KOPT-K1 (cell line): ENCODE results near the gene ADGRG3.

ENCODE experiments used
- H3K27ac ChIP-seq: fragments of 200-600 bp; sonication (generic); 2 replicates; pipeline ENCODE4 v1.5.1; 2016; ENCODE audit warnings: antibody characterized with exemption, mild to moderate bottlenecking, low read depth, low read length; ENCODE audit not compliant: poor library complexity, severe bottlenecking
- H3K36me3 ChIP-seq: fragments of 200-600 bp; sonication (generic); 2 replicates; pipeline ENCODE4 v1.5.1; 2017; ENCODE audit warnings: antibody characterized with exemption, mild to moderate bottlenecking, low read length, moderate library complexity; ENCODE audit not compliant: insufficient read depth
- H3K9me3 ChIP-seq: fragments of 200-600 bp; sonication (generic); 2 replicates; pipeline ENCODE4 v1.5.1; 2017; ENCODE audit warnings: antibody characterized with exemption, low read length, mild to moderate bottlenecking; ENCODE audit not compliant: insufficient read depth, poor library complexity, severe bottlenecking

Gene ADGRG3

DNA sequence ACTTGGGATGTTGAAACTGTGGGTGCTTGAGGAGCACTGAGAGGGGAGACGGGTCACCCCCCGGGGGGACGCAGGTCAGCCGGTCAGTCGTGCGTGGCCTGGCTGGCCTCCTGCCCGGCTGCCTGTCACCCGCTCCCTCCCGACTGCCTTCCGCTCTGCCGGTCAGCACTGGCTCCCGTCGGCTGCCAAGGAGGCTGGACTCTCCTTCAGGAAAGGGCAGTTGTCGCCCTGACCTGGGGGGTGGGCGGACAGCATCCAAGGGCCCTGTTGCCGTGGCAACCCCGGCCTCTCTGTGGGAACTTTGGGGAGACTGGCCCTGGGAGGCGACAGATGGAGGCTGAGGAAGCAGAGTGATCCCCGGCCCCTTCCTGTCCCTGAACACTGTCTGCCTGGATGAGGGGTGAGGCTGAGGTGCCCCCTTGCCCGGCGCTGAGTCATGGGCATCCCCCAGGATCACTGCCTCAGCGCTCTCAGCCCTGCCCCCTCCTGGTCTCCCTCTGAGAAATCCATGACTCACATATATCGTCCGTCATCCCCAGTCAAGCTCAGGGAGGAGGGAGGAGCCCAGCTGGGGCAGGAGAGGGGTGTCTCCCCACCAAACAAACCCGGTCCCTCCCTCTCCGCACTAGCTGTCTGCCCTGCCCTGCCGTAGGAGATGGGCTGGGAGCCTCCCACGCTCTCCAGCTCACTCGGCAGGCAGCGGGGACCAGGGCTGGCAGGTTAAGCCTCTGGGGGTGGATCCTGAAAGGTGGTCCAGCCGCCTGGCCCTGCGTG is 39.9 kb upstream of the ADGRG3 start, which contains the start of gene ADGRG1:
ADGRG1 (plus strand) TSS at position 623 of the 774 bp plus-strand sequence. CDS start 21,658 bp downstream, outside the sequence.
- no peaks in the 10 kb centered on the region for H3K9me3 ChIP-seq
- peak within 1 kb of the TSS; percentile 32 for H3K27ac ChIP-seq

DNA sequence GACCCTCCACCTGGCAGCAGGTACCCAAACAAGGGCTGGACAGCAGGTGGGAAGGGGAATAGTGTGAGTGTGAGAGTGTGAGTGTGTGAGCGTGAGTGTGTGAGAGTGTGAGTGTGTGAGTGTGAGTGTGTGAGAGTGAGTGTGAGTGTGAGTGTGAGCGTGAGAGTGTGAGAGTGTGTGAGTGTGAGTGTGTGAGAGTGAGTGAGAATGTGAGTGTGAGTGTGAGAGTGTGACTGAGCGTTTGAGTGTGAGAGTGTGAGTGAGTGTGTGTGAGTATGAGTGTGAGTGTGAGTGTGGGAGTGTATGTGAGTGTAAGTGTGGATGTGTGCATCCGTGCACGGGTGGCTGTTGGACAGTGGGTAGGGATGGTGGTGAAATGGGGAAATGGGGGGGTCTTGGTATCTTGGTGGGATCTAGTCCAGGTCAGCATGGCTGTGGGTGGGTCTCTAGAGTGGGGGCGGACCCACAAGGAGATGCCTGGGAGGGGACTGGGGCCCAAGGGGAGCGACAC is 39.3 kb upstream of the ADGRG3 start:
- Histone ChIP-seq H3K27ac (no peak overlapping the region), H3K9me3 (no peaks in the 10 kb centered on the region), H3K36me3 (no peaks in the 10 kb centered on the region)

More for the DNA sequence above, 39.9 kb upstream of the ADGRG3 start, which contains the start of gene ADGRG1:
- no peaks in the 10 kb centered on the region for H3K36me3 ChIP-seq

DNA sequence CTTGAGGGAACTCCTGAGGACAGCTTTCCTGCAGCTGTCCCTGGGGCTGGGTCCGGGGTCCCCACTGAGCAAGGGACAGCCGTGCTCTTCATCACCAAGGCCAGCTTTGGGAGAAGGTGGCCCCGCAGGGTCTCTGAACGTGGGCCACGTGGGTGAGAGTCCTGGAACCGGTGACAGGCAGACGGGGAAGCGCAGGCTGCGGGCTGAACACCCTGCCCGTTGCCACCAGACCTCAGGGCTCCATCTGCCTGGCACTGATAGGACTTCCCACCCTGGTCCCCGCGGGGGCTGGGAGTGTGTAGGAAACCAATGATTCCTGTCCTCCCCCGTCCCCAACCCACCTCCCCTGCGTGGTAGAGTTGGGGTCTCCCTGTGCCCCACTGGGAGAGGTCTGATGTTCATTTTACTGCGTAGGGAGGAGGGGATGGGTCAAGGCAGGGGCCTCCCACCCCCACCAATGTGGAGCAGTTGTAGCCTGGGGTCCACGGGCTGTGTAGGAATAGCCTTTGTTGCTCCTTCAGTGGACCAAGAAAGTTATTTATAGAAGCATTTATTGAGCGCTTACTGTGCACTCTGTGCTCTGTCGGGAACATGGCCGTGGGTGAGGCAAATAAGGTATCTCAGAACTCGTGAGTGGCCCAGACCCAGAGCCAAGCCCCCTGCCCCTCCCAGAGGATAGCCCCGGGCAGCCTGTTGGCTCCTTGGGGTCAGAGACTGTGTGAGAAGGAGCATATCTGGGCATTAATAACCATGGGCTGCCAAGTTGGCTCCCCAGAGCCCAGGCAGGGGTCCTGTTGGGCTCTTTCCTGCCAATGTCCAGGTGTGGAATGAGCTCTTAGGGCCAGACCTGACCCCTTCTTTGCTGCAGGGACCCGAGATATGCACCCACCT is 38.3 kb upstream of the ADGRG3 start:
- Histone ChIP-seq H3K9me3 (no peaks in the 10 kb centered on the region), H3K27ac (peak overlapping the region; percentile 32), H3K36me3 (no peaks in the 10 kb centered on the region)

DNA sequence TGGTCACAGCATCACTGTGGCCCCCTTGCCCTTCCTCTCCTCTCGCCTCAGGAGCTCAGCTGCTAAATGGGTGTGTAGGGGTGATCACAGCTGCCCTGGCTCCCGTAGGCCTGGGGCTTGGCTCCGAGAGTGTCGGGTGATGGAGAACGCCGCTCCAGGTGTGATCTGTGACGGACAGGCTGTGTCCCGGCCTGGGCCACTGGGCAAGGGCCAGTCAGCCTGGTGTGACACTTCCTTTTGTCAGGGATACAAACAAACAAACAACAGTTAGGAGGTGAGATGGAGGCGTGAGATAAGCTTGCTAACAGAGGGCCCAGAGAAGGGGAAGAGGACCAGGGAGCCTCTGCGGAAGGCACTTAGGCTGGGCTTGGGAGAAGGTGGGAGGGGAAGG is 37.7 kb upstream of the ADGRG3 start:
- peak overlapping the region; percentile 9 for H3K27ac ChIP-seq
- no peaks in the 10 kb centered on the region for H3K9me3 ChIP-seq
- no peaks in the 10 kb centered on the region for H3K36me3 ChIP-seq

DNA sequence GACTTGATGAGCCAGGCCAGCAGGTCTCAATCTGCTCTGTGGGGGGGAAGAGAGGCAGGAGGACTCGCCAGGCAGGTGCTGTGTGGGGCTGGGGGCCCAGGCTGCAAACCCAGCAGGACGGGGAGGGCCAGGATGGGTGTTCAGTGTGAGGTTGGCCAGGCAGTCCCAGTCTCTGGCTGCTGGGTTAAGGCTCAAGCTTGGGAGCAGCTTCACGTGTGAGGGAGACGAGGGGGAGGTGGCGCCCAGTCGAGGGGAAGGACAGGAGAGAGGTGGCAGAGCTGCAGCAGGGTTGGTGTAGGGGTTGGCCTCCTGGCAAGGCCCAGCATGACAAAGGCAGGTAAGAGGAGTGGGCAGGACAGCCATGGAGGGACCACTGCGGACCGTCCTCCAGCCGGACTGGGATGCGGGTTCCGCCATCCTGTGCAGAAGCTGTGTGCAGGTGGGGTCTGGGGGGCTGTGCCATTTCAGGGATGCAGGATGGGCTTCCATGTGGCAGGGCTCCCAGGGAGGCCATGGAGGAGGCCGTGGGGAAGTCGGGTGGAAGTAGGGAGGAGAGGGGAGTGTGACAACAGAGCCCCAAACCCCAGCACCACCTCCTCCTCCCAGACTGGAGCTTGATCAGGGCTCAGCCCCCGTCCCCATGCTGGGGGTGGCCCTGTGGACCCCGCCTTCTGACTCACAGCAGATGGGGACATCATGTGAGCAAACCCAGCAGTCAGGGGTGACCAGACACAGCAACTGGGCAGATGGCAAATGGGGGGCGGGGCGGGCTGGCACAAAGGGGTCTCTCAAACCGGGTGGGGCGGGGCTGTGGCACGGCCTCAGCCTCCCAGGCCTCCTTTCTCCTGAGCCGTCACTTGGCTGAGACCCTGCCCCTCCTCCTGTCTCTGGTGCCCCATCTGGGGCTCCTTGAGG is 36.9 kb upstream of the ADGRG3 start:
- peak overlapping the region; percentile 29 for H3K27ac ChIP-seq
- H3K9me3 ChIP-seq, result no peaks in the 10 kb centered on the region
- no peaks in the 10 kb centered on the region for H3K36me3 ChIP-seq

DNA sequence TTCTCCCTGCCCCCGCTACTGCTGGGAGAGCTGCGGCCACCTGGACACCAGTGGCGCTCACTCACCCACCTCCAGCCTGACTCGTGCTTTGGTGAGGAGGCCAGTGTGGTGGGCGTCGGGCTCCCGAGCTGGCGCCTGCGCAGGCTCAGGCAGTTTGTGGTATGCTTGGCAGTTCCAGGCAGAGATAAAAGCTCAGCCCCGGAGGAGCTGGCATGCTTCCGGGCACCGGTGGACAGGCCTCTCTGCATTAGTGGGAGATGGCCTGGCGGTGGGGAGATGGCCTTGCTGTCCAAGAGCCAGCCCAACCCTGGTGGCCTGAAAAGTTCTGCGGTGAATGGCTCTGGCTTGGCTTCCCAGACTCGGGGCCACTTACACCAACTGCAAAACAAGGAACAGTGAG is 35.5 kb upstream of the ADGRG3 start:
- Histone ChIP-seq H3K9me3 (no peaks in the 10 kb centered on the region), H3K36me3 (no peaks in the 10 kb centered on the region), H3K27ac (peak overlapping the region; percentile 29)

DNA sequence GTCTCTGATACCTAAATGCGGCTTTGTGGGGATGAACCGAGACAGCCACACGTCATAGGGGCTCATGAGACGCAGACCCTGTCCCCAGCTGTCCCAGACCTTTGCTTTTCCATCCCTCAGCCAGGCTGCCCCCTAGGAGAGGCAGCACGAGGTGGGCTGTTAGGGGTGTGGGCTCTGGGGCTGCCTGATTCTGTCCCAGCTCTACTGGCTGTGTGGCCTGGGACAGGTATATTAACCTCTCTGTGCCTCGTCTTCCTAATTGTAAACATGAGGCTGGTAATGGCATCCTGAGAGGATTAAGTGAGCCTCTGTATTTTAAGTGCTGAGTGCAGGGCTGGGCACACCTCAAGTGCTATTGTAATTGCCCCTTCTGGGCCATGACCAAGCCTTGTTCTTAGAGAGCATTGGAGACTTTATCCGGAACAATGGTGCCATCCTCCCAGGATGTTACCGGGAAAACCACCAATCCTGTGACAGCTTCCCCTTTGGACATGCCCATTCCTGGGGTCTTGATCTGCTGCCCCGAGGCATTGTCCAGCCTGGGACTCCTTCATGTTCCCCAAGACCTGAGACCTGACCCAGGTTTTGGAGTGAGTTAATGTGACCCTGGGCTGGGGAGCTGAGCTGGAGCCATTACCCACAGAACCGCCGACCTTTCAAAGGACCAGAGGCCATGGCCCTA is 34.6 kb upstream of the ADGRG3 start:
- Histone ChIP-seq H3K36me3 (no peaks in the 10 kb centered on the region), H3K27ac (peak overlapping the region; percentile 29), H3K9me3 (no peaks in the 10 kb centered on the region)

DNA sequence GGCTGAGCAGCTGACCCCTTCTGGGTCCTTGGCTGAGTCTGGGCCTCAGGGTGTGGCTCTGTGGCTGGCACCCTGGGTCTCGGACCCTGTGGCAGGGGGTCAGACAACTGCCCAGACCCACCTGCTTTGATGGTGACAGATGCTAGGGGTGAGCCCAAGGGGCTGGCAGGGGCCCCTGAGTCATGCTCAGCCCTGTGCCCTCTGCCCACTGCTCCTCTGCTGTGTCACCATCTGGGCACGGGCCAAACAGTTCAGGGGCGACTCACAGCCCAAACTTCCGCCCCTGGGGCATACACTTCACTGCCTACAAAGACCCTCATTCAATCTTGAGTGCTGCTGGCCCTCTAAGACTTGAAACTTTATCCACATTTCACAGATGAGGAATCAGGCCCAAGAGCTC is 33.9 kb upstream of the ADGRG3 start:
- Histone ChIP-seq H3K27ac (no peak overlapping the region), H3K36me3 (no peaks in the 10 kb centered on the region), H3K9me3 (no peaks in the 10 kb centered on the region)

DNA sequence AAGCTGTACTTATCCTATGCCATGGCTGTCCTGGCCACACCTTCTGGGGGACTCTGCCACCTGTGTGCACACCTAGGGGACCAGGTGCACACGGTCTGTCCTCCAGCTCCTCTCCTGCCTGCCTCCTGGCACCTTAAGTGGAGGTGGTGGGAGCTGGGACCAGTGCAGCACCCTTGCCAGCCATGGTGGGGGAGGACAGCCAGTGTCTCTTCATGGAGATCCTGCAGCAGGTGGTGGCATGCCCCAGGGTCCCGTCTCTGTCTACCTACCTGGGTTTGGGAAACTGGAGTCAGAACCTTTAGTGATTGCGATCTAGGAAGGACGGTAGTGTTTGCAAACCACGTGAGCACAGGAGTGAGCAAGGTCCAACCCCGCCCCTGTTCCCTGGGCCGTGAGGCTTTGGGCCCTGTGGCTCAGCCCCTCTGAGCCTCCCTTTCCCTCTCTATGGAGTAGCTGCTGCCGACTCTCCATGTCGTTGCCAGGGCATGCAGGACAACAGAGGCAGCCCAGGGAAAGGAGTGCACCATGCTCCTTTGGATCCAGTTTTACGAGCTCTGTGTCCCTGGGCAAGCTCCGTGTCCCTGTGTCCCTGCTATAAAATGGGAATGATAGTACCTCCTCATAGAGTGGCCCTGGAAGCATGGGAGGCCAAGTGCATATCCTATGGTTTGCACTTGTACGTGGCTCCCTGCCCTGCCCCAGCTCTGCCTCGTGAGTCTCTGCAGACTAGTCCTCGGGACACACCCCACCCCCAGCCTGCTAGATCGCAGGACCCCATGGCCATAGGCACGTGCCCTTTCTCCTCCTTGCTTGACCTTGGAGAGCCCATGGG is 32.6 kb upstream of the ADGRG3 start:
- Histone ChIP-seq H3K9me3 (no peaks in the 10 kb centered on the region), H3K27ac (no peak overlapping the region), H3K36me3 (no peaks in the 10 kb centered on the region)

DNA sequence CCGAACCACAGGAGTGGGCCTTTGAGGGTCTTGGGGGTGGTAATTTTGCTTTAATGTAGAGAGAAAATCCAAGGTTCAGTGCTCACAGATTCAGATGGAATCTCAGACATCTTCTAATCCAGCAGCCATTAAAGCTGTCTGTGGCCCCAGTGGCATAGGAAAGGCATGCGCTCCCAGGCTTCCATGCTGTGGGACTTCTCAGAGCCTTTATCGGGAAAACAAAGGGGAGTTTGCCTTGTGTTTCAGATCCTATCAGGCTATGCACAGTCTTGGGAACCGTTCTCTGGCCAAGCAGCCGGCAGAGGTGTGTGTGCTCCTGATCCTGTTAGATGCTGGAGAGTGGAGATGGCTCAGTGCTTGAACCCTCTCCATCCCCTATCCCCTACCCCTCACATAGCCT is 31.9 kb upstream of the ADGRG3 start:
- no peaks in the 10 kb centered on the region for H3K36me3 ChIP-seq
- no peaks in the 10 kb centered on the region for H3K9me3 ChIP-seq
- H3K27ac ChIP-seq, result no peak overlapping the region

DNA sequence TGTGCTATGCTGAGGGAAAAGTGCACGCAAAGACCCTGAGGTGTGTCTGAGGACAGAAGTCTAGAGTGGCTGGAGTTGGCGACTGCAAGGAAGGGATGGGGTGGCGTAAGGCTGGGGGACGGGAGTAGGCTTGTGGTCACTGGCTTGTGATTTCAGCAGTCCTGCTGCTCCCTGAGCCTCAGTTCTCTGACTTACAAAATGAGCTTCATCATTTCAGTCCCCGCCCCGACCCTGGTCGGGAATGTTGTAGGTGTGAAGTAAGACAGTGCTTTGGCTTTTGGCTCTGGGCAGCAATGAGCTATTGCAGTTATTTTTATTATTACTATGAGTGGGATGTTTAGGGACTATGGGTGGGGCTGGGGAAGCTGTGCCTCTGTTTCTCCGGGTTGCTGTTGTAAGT is 31.1 kb upstream of the ADGRG3 start:
- H3K27ac ChIP-seq, result no peak overlapping the region
- no peaks in the 10 kb centered on the region for H3K9me3 ChIP-seq

DNA sequence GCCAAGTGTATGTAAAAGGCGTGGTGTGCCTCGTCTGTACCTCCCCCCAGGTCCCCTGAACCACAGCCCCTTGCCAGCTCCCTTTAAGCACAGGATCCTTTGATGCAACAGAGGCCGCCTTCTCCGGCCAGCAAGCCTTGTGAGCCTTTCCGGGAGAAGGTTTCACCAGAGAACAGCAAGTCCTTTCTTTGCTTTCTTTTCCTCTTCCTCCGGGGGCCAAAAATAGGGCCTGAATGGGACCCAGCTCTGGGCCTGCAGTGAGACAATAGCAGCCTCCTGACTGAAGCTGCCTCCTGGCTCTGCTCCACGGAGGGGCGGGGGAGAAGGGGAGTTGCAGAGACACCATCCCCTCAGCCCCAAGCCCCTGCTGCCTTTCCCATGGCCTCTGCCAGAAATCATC is 30.7 kb upstream of the ADGRG3 start:
- Histone ChIP-seq H3K36me3 (no peaks in the 10 kb centered on the region), H3K27ac (peak overlapping the region; percentile 95)

More for the DNA sequence above, 31.1 kb upstream of the ADGRG3 start:
- H3K36me3 ChIP-seq, result no peaks in the 10 kb centered on the region

DNA sequence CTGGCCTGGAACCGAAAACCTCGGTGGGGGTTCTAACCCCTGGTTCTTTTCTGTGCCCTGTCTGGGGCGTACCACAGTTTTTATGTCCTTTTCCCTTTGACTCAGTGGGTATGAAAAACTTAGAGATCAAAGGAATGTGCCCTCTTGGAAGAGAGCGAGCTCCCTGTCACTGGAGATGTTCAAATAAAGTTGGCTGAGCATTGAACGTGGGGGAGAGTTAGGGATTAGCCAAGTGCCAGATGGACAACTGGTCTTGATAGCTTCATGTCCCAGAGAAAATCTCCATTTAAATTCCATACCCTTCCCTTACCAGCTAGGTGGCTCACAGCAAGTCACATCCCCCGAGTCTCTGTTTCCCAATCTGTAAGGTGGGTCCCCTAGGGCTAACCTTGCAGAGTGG is 30.1 kb upstream of the ADGRG3 start:
- H3K27ac ChIP-seq, result peak overlapping the region; percentile 95
- no peaks in the 10 kb centered on the region for H3K36me3 ChIP-seq

More for the DNA sequence above, 30.7 kb upstream of the ADGRG3 start:
- H3K9me3 ChIP-seq, result no peaks in the 10 kb centered on the region

More for the DNA sequence above, 30.1 kb upstream of the ADGRG3 start:
- H3K9me3 ChIP-seq, result no peaks in the 10 kb centered on the region
